DMS79 treated with DMSO at 0.1 percent for 48 hours (cell line): ENCODE results near the gene SCUBE1.
A peak's percentile ranks its signal among the peaks of the same experiment; 100 is the strongest.

Source experiments
- DNase-seq: peaks from one replicate; lab custom pipeline; 2025; lab: John Stamatoyannopoulos, UW

SCUBE1 gene

DNA sequence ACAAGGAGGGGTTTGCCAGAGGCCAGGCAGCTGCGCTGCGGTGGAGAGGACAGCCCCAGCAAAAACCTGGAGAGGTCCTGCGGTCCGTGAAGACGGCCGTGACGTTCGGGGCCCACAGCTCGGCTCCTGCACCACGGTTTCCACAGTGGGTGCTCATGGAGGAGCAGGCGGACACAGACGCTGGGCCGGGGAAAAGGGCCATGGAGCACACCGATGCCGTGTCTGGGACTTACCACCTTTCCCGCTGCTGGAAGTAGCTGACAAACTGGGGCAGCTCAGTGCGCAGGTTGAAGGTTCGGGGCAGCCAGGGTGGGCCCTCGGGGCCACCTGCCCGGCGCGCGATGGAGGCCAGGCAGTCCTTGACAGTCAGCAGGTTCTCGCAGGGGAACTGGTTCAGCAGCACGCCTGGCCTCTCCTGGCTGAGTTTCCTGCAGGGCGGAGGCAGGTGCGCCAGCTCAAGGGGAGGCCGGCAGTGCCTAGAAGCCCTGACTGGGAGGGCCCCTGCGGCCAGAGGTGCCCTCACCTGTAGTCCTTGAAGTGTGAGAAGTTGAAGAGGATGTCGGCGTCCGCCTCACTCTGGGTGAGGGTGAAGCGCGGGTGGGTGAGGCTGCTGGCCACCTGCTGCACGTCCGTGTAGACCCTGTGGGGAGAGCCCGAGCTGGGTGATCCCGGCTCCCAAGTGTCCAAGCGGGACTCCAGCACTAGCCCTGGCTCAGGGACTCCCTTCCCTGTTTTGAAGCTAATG lies 169.0 kb downstream of the SCUBE1 start:
- no peak for DNase-seq

DNA sequence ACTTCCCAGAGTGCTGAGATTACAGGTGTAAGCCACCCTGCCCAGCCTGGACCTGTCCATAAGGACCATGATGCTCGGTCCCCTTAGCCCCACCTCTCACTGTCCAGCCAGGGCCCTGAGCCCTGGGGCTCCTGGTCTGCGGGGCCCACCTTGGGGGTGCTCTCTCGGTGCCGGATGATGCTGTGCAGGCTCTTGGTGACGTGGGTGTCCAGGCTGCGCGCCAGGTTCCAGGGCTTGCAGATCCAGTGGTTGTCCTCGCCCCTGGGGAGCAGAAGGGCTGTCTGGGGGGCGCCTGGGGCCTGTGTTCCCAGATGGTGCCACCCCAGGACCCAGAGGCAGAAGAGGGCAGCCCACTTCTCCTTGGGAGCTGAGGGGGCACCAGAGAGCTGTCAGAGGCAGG lies 169.6 kb downstream of the SCUBE1 start:
- DNase-seq, result no peak

DNA sequence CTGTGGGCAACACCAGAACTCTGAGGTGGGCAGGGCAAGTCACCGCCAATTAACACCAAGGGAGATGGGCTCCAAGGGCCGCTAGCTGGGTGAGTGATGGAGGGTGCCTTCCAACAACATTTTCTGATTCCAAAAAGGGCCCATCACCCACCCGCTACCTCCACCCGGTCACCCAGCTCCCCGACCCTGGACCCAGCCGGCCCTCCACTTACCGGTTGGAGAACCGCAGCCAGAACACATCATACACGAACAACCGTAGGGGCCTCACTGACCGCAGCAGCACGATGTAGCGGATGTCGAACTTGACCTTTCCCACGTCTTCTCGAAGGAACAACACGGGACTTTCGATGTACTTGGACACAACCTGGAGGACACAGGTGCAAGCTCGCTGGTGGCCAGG lies 171.0 kb downstream of the SCUBE1 start:
- DNase-seq, result no peak

DNA sequence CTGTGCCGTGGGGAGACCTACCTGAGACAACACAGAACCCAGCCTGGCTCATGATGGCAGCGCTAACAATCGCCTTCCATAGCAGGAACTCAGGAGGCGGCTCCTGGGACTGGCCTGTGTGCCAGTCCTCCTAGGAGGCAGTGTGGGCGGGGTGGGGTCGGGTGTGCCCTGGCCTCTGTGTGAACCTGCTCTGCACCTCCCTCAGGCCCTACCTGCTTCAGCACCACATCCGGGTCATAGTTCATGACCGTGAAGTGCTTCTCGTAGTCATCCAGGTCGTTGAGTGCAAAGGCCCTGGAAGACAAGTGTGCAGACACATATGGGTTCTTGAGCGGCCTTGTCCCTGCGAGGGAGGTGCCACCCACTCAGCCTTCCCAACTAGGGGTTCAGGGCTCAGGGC lies 171.6 kb downstream of the SCUBE1 start:
- DNase-seq, result no peak

DNA sequence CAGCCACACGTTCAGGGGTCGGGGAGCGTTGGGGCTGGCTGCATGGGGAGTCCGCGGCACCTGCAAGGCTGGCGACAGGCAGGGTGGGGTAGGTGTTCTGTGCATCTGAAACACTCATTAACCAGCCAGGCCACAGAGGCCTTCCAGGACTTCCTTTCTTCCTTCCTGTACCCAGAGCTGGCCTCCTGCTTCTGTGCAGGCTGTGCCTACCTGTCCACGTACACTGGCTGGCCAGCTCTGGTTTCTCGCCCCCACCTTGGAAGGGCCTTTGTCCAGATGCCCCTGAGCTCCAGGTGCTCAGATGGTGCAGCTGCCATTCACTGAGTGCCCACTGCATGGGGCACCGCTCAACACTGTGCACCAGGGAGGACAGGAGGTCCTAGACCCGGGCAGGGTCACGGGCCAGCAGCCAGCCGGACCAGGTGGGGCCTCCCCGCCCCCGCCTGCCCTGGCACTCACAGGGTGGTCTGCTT lies 172.1 kb downstream of the SCUBE1 start:
- no peak for DNase-seq

DNA sequence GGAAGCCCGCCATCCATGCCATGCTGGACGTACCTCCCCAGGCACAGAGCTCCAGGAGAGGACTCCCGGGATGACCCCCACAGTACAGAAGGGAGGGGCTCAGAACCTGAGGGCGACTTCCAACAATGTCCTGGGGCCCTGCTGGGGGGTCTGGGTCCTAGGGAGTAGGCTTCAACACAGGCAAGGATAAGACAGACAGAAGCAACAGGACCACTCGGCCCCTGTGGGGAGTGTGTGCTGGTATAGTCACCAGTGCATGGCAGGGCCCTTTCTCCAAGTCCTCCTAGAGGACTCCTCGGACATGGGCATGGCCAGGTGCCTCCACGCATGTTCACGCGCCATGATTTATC lies 173.1 kb downstream of the SCUBE1 start:
- no peak for DNase-seq

DNA sequence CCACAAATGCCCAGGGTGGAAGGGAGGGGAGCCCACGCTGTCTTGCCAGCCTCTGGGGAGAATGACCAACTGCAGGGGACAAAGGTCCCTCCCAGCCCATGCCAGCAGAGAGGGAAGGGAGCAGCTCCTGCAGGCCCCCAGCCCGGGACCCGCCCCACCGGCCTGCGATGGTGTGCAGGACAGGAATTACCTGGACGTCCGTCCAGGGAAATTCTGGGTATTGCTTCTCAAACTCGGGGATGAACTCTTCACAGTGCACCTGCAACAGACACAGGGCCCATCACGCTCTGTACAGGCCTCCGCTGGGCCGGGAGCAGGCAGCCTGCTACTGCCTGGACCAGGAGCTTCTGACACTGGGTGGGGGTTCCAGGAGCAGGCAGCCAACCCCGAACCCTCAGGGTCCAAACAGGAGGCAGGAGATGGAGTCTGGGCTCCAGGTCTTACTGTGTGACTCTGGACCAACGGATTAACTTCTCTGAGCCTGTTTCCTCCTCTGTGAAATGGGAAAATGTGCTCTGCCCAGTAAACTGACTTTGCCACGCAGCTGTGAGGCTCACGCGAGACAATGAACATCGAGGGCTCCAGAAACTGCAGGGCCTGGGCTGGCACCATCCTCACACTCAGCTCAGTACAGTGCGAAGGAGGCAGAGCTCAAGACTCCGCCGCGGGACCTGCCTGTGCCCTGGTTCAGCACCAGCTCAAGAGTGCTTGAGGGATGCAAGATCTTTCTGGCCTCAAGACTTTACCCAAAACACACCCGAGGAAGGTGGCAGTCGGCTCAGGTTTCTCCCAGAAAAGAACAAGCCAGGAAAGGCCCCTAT lies 173.7 kb downstream of the SCUBE1 start:
- peak; percentile 36 for DNase-seq

DNA sequence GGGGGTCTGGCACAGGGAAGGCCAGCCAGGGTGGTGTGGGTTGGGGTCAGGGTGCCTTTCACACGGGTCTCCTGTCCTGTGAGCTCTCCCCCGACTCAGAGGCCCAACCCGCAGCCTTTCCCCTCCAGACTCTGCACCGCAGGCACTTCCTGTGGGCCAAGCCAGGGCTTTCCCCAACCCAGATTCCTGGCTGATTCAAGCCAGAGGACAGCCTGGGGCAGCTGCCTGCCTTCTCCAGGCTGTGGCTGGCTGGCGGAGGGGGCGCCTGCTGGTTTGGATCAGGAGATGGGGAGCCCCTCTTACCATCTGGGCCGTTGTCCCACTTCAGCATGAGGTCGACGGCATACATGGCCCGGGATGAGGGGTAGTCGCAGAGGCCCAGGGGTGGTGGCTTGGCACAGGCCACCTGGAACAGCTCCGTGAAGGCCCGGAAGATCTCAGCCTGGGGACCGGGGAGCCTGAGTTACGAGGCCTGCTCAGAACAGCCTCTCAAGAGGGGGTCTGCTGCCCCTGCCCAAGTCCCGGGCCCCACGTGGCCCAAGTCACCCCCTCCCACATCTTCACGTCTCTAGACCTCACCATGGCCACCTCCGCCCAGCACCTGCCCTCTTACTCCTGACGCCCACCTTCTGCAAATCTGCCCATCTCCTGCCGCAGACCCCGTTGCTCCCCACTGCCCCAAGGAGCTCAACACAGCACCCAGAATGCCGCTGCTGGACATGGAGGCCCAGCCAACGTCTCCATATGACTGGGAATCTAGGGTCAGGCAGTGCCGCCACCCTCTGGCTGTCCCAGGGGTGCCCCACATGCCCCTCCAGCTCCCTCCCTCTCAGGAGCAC lies 174.5 kb downstream of the SCUBE1 start:
- no peak for DNase-seq

DNA sequence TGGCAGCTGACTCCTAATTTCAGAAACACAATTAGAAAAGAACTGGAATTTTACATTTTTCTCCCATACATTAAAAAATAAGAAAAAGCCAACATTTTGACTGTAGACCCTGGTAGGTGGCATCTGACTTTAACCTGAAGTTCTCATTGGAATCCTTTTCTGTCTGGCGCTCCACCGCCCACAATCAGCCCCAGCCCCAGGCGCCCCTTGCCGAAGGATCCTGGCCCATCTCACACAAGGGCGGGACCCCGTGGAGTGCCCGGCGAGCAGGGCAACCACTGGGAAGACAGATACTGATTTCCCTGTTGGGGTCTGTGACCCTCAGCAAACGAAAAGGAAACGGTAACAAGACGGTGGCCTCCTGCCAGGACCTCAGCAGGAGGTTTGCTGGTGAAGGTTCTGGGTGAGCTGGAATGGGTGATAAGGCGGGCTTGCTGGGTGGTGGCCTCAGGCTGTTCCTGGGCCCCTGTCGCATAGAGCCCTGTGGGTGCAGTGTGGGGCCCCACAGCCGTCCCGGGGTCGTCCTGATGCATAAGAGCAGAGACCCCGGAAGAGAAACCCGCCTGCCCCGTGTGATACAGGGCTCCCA lies 176.1 kb downstream of the SCUBE1 start:
- no peak for DNase-seq

DNA sequence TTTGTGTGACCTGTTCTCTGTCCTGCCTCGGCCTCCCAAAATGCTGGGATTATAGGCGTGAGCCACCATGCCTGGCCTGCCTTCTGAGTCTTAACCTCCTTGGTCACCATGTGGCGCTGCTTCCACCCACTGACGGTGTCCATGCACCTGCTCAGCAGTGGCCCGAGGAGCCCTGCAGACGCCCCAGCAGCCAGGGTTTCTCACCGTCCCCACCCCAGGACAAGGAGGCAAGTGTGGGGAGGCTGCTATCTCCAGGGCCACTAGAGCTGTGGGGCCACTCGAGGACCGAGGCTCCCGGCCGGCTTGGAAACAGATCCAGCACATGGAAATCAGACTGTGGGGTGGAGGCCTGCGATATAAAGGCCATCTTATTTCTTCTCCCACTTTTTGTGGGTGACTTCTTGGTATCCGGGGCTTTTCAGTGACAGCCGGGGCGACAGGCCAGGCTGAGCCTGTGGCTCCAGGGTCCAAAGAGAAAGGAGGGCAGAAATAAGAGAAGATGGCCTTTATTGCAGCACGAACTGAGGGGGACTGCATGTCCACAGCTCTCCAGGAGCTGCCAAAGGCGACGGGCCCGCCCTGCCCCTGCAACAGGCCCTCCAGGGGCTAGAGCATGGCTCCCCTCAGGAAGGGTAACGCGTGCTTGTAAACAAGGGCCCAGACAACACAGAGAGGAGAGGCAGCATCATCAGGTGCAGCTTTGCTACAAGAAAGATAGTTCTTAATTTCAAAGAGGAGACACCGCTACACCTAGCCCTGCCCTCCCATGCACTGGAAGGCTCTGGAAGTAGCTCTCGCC lies 176.8 kb downstream of the SCUBE1 start:
- no peak for DNase-seq

DNA sequence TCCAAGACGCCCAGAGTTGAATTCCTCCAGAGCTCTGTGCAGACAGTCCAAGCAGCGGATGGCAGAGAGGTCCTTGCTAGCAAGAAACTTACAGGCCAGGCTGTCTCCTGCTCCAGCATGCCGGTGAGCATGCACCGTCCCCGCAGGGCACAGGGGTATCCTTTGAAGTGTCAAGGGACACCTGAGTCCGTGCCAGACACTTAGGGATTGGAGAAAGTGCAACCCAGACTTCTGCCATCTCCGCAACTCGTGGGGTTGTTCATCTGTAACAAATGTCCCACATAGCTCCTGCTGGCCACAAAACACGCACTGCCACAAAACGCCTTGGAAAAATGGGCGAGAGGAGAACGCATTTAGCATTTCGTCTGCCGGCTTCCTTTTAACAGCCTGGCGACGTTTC lies 178.5 kb downstream of the SCUBE1 start:
- DNase-seq, result no peak

DNA sequence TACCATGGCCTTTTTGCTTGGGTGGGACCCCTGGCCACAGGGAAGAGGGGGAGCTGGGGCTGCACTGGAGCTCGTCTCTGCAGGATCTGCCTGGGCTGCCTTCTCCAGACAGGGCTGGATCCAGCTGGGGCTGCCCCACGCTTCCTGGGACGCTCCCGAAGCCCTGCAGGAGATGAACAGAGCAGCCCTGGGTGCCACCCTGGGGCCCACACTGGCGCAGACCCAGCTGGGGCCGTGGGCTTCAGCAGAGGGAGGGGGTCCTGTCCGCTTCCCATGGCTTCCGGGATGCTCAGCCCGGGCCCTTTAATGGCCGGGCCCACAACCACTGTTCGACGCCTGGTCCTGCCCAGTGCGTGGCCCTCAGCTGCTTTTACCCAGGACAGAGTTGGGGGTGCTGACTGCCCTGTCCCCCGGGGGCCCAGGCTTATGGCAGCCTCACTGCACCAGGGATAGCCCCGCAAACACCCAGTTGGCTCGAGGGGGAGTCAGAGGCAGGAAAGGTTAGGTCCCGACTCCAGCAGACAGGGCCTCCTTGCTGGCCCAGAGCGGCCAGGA lies 179.9 kb downstream of the SCUBE1 start:
- no peak for DNase-seq

DNA sequence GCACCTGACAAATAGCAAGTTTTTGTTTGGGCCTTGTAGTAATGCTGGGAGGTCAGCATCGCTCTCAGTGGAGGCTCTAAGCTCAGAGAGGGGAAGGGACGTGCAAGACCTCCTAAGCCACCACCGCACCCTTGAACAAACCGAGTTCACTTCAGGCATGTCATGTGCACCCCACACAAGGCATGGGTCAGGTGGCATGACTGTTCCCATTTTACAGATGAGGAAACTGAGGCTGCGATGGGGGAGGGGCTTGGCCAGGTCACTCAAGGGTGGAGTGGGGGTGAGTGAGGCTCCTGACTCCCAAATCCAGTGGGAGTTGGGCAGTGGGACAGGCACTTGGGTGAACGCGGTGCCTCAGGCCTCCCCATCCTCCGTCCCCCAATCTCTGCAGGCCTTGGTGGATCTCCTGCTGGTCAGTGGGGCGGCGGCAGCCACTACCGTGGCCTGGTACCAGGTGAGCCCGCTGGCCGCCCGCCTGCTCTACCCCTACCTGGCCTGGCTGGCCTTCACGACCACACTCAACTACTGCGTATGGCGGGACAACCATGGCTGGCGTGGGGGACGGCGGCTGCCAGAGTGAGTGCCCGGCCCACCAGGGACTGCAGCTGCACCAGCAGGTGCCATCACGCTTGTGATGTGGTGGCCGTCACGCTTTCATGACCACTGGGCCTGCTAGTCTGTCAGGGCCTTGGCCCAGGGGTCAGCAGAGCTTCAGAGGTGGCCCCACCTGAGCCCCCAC lies 180.6 kb downstream of the SCUBE1 start:
- DNase-seq, result no peak

DNA sequence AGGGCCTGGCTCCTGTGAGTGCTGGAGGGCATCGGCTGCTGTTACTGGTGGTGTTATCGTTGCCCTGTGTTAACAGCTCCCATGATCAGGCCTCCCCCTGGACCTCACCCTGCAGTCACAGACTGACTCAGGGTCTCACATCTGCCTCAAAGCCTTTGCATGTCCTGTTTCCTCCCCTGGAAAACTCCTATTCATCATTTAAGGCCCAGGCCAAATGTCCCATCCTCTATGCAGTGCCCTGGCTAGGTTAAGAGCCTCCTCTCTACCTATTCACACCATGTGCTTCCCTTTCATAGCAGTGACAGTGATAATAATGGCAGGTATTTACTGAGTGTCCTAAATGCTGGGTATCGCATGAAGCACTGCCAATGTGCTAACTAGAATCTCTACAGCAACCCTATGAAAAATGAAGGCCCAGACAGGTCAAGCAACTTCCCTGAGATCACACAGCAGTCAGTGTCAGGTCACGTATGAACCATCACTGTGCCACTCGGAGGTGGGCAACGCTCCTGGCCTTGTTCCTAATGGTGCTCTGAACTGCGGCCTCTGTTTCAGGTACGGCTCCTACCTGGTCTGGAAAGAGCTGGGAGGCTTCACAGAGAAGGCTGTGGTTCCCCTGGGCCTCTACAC lies 182.6 kb downstream of the SCUBE1 start:
- no peak for DNase-seq

DNA sequence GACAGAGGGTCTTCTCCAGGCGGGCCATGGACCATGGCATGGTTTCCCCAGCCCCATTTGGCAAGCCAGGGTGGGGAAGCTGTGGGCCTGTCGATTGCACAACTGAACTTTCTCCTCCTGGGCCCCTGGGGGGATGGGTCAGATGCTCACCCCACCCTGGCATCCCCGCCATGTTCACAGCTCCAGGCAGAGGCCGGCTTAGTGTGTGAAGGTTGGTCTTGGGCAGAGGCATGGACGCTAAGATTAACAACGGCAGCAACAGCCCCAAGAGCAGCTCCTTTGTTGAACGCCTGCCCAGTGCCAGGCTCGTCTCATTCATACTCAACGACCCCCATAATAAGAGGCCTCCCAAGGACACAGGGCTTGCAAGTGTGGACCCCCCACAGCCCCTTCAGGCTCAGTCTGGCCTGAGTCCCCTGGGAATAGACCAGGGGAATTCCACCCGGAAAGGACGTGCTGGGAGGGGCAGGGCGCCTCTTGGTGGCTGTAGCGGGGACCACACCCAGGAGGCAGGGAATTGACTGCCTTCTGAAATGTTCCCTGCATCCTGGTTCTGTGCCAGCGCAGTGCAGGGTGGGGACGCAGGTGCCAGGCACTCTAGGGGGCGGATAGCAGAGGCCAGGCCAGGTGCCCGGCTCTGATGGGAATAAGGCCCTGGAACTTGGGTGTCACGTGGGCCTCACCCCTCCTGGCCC lies 183.5 kb downstream of the SCUBE1 start:
- DNase-seq, result no peak

DNA sequence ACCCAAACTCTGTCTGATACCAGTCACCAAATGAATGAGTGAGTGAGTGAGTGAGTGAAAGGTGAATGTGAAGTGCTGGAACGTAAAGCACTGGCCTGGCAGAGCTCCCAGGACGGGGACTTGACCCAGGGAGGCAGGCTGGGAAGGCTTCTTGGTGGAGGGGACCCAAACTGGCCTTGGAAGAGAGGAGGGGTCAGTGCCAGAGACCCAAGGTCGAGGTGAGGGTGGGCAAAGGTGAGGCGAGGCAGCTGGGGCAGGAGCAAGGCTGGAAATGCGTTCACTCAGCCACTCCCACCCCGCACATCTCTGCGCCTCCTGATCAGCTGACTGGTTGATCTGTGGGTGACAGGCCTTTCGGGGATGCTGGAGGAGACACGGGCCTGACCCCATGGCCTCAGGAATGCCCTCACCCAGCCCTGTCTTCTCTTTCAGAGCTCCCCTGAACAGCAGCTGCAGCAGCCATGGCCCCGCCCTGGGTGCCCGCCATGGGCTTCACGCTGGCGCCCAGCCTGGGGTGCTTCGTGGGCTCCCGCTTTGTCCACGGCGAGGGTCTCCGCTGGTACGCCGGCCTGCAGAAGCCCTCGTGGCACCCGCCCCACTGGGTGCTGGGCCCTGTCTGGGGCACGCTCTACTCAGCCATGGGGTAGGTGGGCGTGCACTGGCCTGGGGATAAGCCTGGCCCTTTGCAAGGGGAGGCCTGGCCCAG lies 184.2 kb downstream of the SCUBE1 start:
- no peak for DNase-seq

DNA sequence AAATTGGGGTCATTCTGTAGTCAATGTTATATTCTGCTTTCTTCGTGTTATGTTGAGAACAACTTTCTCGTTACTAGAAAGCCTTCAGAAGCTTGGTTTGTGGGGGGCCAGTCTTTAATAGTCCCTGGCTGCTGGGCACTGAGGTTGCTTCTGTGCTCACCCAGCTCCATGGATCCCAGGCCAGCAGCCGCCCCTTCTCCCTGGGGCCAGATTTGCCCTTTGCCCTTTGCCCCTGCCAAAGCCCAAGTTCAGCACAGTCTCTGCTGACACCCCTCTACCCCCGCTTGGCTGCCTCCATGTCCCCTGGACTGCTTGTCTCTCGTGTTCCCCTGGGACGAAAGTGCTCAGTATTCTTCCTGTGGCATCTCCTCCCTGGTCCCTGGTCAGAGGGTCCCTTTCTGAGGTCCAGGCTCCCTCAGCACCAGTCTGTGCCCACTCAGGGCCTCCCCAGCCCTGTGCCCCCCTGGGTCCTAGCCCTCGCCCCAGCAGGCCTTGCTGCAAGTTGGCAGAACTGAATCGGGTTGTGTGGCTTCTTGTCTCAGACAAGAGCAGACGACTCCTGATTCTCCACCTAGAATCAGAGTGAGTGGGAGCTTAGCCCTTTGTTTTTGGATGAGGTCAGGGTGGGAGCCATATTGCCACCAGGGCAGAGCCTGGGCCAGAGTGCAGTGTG lies 185.2 kb downstream of the SCUBE1 start:
- DNase-seq, result no peak

DNA sequence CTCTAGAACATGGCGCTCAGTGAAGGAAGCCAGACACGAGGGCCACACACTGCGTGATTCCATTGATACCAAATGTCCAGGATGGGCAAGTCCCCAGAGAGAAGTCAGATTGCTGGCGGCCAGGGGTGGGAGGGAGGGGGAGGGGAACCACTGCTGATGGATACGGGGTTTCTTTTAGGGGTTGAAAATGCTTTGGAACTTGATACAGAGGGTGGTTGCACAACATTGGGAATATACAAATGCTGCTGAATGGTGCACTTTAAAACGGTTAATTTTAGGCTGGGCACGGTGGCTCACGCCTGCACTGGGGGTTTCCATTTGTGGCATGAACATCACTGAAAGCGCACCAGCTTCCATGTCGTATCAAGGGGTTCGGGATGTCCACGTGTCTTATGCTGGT lies 186.8 kb downstream of the SCUBE1 start:
- no peak for DNase-seq
